GM12801 (cell line): ENCODE results near the gene ILKAP.

Experiments
- TF ChIP-seq, protein P1 (sequence below): IDR thresholded peaks from one replicate; pipeline ENCODE4 v1.5.1; 2011; ENCODE audit warnings: control low read depth; ENCODE audit not compliant: insufficient read length; ENCODE audit errors: extremely low read depth

Gene ILKAP

DNA sequence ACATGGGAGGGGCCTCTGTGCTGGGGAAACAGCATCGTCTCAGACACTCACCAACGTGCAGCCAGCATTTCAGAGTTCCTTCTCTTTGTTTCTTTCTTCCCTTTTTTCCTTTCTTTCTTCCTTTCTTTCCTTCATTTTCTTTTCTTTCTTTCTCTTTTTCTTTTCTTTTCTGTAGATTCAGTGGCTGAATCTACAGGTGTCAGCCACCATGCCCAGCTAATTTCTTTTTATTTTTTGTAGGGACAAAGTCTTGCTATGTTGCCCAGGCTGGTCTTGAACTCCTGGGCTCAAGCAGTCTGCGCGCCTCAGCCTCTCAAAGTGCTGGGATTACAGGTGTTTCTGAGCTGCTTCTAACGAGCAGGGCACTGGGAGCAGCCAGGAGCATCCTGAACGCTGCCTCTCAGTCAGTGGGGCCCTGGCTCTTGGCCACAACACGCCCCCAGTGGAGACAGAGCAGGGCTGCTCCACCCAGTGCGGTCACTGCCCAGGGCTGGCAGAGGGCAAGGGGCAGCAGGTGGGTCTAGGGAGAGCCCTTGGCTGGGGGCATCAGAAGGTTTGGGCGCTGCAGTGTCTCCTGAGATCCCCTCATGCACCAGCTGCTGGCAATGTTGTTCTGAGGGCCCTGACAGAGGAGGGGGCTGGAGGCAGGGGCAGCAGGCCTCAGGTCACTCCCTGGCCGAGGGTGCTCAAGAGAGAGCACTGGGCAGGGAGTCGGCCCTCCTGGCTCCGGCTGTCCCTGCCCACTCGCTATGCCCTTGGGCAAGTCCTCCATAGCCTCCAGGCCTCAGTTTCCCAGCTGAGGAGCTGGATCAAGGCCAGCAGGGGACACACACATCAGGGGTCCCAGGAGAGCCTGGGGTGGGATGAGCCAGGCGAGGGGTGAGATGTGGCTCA lies 69.7 kb downstream of the ILKAP start:
- TF ChIP-seq, protein P1, sequence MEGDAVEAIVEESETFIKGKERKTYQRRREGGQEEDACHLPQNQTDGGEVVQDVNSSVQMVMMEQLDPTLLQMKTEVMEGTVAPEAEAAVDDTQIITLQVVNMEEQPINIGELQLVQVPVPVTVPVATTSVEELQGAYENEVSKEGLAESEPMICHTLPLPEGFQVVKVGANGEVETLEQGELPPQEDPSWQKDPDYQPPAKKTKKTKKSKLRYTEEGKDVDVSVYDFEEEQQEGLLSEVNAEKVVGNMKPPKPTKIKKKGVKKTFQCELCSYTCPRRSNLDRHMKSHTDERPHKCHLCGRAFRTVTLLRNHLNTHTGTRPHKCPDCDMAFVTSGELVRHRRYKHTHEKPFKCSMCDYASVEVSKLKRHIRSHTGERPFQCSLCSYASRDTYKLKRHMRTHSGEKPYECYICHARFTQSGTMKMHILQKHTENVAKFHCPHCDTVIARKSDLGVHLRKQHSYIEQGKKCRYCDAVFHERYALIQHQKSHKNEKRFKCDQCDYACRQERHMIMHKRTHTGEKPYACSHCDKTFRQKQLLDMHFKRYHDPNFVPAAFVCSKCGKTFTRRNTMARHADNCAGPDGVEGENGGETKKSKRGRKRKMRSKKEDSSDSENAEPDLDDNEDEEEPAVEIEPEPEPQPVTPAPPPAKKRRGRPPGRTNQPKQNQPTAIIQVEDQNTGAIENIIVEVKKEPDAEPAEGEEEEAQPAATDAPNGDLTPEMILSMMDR = no peak

DNA sequence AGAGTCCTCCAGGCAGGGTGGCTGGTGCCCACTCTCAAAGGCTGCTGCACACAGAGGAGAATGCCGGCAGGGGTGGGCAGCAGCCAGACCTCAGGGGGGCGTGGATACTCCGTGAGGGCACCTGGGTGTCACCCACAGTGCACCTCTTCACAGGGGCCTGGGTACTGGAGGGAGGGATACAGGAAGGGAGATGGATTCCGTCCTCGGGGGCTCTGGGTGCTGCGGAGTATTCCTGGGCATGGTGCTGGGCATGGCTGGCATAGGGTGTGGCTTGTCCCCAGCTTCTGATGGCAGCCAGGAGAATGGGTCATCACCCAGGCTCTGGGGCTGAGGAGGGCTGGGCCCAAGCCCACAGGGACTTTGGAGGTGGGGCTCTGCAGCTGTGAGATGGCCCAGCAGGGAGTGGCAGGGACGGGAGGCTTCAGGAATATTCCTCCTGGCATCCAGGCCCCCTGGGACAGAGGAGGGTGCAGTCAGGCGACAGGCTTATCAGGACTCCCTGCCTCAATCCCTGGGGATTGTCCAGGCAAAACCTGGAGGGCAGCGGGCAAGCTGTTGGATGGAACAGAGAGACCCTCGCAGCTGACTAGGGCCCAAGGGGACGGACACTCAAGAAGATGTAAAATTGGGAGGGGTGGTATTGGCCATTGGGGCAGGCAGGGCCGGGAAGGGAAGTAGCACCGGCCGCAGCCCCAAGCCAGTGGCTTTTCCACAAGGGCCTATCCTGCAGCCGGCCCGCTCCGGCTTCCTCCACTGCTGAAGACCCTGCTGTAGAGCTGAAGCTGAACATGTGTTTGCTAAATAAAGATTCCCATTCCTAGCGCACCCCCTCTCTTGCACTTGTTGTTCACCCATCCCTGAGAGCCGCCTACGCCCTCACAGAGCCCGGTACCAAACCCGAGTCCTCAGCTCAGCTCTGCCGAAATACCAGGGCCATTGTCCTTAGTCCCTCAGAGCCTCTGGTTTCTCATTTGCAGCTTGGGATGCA lies 70.7 kb downstream of the ILKAP start:
- TF ChIP-seq, protein P1 = no peak

DNA sequence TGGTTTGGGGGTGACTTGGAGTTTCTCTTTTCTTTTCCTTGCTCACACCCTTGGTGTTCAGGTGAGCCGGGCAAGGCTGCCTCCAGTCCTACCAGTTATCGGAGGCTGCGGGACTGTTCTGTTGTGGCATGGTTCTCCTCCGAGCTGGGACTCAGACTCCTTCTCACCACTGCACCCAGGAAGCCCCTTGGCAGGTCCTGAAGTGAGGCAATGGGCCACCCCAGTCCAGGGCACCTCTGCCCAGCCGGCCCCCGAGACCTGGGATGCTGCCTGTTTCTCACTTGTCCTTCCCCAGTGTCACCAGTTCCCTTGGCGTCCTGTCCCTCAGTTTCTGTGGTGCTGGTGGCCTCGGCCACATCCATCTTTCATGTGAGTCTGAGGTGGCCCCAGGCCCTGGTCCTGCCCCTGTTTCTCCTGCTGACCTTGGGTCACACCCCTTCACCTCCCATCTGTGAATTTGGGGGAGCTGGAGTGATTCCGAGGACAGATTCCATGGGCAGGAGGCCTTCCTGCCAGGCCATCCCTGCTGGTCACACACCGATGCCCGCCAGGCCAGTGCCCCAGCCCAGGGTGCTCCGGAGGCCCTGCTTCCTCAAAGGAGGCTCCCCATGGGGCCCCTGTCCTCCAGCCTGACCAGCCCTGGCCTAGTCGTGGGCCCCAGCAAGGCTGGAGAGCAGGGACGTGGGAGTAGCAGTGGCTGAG lies 71.6 kb downstream of the ILKAP start:
- TF ChIP-seq, protein P1 = no peak

DNA sequence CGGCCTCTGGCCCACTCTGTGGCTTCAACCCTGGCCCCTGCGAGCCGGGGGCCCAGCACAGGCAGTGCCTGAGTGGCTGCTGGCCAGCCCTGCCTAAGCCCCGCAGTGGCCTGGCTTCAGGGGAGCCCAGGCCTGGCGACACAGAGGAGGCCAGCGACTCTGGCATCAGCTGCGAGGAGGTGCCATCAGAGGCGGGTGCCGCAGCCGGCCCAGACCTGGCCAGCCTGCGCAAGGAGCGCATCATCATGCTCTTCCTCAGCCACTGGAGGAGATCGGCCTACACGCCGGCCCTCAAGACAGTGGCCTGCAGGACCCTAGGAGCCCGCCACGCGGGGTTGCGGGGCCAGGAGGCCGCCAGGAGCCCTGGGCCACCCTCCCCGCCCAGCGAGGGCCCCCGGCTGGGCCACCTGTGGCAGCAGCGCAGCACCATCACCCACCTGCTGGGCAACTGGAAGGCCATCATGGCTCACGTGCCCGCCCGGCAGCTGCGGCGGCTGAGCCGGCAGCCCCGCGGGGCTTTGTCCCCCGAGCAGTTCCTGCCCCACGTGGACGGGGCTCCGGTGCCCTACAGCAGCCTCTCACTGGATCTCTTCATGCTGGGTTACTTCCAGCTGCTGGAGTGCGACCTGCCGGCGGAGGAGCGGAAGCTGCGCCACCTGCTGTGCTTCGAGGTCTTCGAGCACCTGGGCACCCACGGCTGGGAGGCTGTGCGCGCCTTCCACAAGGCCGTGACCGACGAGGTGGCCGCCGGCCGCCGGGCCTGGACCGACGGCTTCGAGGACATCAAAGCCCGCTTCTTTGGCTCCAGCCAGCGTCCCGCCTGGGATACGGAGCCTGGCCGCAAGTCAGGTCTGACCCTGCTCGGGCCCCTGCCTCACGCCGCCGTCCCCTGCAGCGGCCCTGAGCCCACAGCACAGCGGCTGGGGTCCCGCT lies 72.5 kb downstream of the ILKAP start:
- TF ChIP-seq, protein P1 = no peak

DNA sequence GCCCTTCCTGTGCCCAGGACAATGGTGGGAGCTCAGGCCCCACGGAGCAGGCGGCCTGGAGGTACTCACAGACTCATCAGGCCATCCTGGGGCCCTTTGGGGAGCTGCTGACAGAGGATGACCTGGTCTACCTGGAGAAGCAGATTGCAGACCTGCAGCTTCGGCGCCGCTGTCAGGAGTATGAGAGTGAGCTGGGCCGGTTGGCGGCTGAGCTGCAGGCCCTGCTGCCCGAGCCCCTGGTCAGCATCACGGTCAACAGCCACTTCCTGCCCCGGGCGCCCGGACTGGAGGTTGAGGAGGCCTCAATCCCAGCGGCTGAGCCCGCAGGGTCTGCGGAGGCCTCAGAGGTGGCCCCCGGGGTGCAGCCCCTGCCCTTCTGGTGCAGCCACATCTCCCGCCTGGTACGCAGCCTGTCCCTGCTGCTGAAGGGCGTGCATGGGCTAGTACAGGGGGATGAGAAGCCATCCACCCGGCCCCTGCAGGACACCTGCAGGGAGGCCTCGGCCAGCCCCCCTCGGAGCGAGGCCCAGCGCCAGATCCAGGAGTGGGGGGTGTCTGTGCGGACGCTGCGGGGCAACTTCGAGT lies 73.3 kb downstream of the ILKAP start:
- TF ChIP-seq, protein P1 = no peak

DNA sequence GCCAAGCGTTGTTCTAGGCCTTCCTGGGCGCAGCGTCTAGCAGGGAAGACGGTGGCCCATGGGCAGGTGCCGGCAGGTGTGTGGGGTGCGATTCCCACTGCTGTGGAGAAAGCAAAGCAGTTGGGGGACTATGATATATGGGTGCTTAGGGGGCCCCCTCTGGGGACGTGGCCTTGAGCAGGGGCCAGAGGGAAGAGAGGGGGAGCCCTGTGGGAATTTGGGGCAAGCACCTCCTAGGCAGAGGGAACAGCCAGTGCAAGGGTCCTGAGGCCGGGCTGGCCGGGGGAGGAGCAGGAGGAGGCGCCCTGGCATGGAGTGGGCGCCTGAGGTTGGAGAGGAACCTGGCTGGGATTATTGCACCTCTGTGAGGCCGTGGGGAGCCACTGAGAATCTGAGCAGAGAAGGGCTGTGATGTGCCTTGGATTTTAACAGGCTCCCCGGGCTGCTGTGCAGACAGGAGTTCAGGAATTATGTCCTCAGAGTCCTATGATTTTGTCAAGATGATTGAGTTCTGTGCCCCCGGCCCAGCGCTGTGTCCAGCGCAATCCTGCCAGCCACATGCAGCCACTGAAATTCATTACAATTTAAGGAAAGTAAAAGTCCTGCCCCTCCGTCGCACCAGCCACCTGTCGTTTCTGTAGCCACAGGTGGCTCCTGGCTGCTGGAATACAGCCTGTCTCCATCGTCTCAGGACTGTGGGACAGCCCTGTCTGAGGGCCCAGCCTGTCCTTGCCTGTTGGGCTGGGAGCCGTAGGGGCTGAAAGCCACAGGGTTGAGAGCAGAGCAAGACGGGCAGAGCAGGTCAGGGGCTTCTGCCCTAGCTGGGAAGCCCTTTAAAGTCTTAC lies 74.1 kb downstream of the ILKAP start:
- TF ChIP-seq, protein P1 = no peak
